Stimulated activated CD4-positive, alpha-beta T cell treated with anti-CD3 and anti-CD28 coated beads, Interleukin-2, amount 100 ng/mL, for 48 hours (primary cell): ENCODE results near the gene ANKMY2.
"Not testable (repeated sequence)": the region's sequence is repeated elsewhere in the genome, so short reads cannot be mapped to it uniquely, and the experiment has no call there.

ENCODE experiments used
- DNase-seq, 2 donors: peaks; one replicate each; pipeline ENCODE4 v3.0.0-alpha.2; 2020

ANKMY2 gene

DNA sequence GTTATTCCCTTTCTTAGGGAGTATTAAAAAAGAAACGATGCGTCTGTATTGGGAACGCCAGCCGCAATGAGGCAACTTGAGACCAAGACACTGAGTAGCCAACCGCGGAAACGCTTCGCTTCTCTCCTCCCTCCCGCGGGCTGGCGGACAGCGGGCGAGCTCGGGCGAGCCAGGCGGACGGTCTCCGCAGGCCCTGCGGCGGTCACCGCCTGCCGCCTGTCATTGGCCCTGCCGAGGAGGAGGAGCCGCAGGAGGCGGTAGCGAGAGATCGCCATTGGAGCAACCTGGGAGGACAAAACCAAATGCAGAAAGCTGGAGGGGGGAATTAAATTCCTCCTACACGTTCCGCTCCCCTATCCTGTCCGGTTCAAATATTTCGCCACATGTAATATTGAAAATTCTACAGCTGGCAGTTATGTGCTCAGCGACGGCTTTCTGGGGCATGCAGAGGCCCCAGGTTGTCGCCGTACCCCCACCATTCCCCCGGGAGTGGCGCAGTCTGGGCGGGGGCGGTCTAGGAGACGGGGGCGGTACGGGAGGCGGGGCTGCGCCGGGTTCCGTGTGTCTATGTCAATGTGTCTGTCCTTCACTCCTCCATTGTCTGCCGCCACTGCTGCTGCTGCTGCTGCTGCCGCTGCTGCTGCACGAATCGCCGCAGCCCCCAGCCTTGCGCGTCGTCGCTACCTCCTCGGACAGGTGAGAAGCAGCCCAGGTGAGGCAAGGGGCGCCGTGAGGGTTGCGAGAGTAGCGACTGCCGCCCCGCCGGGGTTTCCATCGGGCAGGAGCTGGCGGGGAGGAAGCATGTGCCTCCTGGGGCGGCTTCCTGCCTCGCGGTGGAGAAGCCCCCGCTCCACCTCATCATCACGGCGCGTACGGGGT lies at the start of gene ANKMY2, which contains the start of gene BZW2:
Gene ANKMY2, minus strand, starts transcription at position 162 of the 879 bp plus-strand sequence. CDS start 181 bp downstream, outside the sequence.
Gene BZW2, plus strand, starts transcription at position 589 of the 879 bp plus-strand sequence. CDS start 19,263 bp downstream, outside the sequence.
- DNase-seq = peak; percentile 78 to 86

DNA sequence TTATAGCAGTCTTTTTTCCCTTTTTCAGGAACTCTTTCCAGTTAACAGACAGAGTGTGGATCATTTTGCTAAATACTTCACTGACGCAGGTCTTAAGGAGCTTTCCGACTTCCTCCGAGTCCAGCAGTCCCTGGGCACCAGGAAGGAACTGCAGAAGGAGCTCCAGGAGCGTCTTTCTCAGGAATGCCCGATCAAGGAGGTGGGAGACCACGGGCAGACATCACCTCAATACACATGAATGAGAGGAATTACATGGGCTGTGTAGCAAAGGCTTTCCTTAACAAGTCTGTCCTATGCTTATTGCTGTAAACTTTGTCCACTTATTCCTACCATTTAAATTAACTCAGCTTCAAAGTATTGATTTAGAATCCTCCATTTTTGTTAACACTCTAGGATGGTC lies 49.3 kb upstream of the ANKMY2 start:
- no peak for DNase-seq

GRCh38 chr7:16693601-16694318 lies 48.2 kb upstream of the ANKMY2 start:
- DNase-seq = no peak

GRCh38 chr7:16691241-16691640 lies 45.7 kb upstream of the ANKMY2 start:
- no peak for DNase-seq

DNA sequence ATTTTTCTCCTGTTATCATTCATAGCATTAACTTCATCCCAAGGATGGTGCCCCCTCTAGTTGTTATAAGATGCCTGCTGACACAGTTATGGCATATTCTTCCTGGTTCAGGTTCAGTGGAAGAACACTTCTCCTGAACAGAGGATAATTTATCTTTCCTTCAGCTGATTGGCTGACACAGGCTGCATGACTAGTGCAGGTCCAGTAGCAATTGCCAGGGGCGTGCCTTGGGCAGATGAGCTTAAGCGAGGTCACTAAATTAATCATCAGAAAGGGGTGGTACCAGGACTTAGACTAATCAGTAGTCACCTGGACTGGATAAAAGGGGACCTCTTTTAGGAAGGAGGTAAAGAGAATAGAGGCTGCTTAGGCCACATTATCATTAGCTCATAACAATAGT lies 42.7 kb upstream of the ANKMY2 start:
- no peak for DNase-seq

GRCh38 chr7:16685535-16685934 lies 40.0 kb upstream of the ANKMY2 start:
- no peak for DNase-seq

DNA sequence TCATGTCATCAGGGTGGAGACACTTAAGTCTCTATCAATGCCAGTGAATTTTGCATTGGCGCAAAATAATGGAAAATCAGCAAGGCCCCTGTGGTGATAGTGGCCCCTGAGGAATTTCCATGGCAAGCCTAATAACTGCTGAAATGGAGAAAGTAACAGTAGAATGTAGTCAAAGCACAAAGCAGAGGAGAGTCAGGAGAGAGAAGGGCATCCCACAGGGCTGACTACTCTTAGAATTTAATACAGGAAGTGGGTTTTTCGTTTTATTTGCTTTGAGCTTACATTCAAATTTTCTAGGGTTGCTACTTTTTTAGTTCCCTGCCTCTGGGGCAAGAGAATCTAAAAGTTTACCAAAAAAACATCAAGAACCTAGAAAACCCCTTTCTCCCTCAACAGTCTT lies 39.4 kb upstream of the ANKMY2 start:
- DNase-seq = no peak

GRCh38 chr7:16678645-16679566 lies 33.4 kb upstream of the ANKMY2 start:
- DNase-seq = not testable (repeated sequence)

DNA sequence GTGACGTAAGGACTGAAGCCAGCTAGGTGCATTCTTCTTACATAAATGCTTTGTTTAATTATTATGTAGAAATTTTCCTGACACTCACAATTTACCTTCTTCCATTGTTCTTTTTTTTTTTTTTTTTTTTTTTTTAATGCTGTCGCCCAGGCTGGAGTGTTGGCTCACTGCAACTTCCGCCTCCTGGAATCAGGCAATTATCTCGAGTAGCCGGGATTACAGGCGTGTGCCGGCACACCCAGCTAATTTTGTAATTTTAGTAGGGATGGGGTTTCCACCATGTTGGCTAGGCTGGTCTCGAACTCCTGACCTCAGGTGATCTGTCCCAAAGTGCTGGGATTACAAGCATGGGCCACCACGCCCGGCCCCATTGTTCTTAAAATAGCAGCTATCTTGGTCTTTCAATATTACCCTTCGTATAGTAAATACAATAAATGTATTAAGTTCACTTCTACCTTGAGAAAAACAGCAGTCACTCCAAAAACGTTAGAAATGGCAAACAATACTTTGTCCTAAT lies 32.5 kb upstream of the ANKMY2 start:
- no peak for DNase-seq

DNA sequence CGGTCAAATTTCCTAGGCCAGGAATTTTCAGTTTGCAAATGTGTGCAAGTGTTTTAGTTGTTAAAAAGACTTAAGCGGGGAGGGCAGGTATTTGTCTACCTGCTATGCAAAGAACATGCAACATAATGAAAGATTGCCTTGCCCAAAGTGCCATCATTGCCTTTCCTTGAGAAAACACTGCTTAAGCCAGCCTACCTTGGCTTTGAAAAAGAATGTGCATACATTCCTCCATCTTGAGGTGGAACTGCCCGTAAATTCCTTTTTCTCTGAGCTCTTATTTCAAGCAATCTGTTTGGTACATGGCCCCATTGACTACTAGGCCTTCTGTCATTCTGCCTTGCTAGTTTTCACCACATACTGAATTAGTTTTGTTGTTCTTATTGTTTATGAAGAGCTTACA lies 29.7 kb upstream of the ANKMY2 start:
- no peak for DNase-seq

- no peak for DNase-seq
These were observed 26.3 kb upstream of the ANKMY2 start for GRCh38 chr7:16671811-16672210.

DNA sequence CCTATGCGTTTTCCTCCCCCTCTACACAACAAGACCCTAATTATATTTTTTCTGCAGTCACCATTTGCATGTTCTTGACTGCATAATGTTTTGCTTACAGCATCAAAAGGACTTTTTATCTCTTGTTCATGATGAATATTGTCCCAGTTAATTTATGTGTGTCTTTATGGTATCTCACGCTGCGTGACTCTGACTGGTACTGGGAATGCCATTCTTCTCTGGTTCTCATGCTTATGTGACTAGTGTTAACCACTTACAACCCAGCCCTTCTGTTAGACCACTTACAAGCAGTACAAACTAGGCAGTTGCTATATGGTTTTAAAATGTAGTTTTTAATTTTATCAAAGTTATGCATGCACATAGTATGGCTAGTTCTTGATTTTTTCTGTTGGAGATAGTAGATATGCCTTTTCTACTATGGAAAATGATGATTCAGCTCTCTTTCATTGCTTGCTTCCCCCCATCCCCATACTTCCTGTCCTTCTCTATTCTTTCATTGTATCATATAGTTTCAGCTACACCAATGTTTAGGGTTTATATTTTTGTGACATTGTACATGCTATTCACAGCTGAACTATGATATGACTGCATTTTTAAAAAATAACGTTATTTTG lies 25.3 kb upstream of the ANKMY2 start:
- DNase-seq = no peak

- no peak for DNase-seq
These were observed 24.5 kb upstream of the ANKMY2 start for GRCh38 chr7:16670021-16670420.

DNA sequence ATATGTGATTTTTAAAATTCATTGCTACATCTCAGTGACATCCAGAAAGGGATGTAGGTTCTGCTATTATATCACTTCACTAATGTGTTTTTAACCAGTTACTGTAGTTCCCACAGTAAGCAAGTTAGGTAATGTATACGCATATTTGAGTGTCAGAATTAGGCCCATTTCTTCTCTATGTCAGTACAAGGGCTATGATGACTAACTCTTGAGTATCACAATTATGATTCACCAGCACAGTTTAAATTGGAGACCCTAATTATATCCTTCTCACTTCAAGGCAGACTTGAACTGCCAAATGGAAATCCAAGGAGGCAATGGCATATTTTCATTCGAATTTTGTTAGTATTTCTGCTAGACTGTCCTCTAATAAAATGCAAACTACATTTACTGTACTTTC lies 24.0 kb upstream of the ANKMY2 start:
- DNase-seq = no peak

DNA sequence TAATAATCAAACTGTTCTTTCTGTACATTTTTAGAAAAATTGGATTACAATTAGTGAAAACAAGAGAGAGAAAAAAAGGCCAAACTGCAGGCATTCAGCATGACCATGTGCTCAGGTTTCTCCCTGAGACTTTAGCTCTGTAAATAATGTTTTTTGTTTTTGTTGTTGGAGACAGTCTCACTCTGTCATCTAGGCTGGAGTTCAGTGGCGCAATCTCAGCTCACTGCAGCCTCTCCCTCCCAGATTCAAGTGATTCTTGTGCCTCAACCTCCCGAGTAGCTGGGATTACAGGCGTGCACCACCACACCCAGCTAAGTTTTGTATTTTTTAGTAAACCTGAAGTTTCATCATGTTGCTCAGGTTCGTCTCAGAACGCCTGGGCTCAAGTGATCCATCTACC lies 23.4 kb upstream of the ANKMY2 start:
- DNase-seq = no peak

DNA sequence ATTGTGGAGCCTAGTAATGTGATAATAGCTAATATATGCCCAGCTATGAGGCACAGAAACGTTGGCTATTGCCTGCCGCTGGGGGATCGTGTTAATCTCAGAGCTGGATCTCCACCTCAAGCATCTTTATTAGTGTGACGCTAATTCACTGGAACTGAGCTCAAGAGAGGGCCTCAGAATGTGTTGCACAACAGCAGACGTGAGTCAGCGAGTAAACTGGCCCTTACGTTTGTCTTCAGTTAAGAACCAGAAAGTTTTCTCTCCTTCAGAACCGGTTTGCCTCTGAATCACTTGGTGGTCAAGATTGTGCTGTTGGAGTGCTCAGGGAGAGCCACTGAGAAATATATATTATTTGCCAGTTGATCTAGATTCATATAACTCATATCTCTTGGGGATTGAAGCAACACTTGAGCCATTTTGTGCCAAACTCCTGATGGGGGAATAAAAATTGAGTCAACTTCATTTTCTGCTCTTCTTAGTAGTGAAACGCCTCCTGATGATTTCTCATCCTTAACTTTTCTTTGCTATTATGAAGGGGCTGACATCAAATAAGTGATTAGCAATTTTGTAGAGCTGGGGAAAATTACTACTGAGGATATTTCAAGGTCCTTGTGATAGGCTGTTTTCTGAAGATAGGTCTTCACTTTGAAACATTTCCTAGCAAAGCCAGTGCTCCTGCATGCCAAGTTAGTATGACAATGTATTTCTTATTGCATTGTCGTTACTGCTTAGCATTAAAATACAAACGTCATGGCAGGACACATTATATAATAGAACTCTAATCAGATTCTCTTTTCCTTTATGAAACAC lies 22.7 kb upstream of the ANKMY2 start:
- no peak for DNase-seq

GRCh38 chr7:16667355-16667754 lies 21.8 kb upstream of the ANKMY2 start:
- no peak for DNase-seq

GRCh38 chr7:16661924-16662323 lies 16.4 kb upstream of the ANKMY2 start:
- no peak for DNase-seq

DNA sequence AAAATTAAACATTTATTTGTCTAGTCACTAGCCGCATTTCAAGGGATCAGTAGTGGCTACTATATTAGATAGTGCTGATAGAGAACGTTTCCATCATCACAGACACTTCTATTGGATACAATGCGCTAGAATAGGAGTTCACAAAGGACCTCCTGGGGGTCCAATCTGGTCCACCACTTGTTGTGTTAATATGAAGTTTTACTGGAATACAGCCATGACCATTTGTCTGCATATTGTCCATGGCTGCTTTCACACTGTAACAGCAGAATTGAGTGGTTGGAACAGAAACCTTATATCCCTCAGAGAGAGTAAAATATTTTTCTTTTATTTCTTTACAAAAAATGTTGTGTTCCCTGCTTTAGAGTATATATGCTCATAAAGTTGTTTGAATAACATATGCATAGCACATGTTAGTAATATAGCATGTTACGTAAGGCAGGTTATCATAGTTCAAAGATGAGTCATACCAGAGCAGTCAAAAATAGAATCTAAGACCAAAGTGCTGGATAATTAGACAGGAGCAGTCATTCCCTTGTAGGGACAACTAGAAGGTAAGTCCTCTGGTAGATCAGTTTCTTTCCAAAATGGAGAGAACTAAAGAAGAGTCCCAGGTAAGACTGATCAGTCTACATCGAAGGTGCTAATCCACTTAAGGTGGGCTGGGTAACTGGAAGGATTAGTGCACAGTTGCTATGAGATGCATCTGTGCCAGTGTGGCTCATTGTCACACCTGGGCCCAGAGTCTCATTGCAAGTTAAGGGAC lies 15.3 kb upstream of the ANKMY2 start:
- no peak for DNase-seq

DNA sequence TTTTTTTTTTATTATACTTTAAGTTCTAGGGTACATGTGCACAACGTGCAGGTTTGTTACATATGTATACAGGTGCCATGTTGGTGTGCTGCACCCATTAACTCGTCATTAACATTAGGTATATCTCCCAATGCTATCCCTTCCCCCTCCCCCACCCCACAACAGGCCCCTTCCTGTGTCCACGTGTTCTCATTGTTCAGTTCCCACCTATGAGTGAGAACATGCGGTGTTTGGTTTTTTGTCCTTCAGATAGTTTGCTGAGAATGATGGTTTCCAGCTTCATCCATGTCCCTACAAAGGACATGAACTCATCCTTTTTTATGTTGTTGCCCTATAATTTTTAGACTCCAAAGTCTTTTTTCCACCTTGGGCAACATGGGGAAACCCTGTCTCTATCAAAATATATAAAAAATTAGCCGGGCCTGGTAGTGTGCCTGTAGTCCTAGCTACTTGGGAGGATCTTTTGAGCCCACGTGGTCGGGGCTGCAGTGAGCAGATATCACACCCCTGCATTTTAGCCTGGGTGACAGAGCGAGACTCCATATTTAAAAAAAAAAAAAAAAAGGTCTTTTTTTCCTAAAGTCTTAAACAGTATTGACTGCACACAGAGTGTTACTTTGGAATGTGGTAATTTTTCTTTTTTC lies 14.4 kb upstream of the ANKMY2 start:
- not testable (repeated sequence) for DNase-seq
